SU-DHL-6 (cell line): ENCODE results near the gene TRIM43B.
"Not testable (repeated sequence)": the region's sequence is repeated elsewhere in the genome, so short reads cannot be mapped to it uniquely, and the experiment has no call there.

Experiments used
- H2AFZ ChIP-seq: fragments of 200-600 bp; sonication (generic); 2 replicates; pipeline ENCODE4 v1.6.1; 2014; ENCODE audit warnings: low read depth, mild to moderate bottlenecking, moderate library complexity, mixed read lengths, antibody characterized with exemption, low read length; ENCODE audit not compliant: severe bottlenecking
- H3F3A ChIP-seq: fragments of 200-600 bp; shearing (Covaris generic); 2 replicates; pipeline ENCODE4 v1.6.0; 2016; ENCODE audit warnings: antibody characterized with exemption, mild to moderate bottlenecking; ENCODE audit not compliant: insufficient read depth
- H3K27ac ChIP-seq: fragments of 200-600 bp; sonication (generic); 2 replicates; pipeline ENCODE4 v1.5.1; 2016; ENCODE audit warnings: low read depth, mild to moderate bottlenecking, low read length, moderate library complexity, mixed read lengths
- H3K27me3 ChIP-seq: fragments of 200-600 bp; sonication (generic), shearing (Covaris generic); 2 replicates; pipeline ENCODE4 v1.6.0; 2014; ENCODE audit warnings: mild to moderate bottlenecking, low read length
- H3K36me3 ChIP-seq: fragments of 200-600 bp; sonication (generic); 2 replicates; pipeline ENCODE4 v1.6.1; 2014; ENCODE audit warnings: mild to moderate bottlenecking, low read length, mixed read lengths
- H3K4me2 ChIP-seq: fragments of 300-600, 200-600 bp; shearing (Covaris generic), sonication (generic); 2 replicates; pipeline ENCODE4 v1.6.0; 2014; ENCODE audit warnings: low read length, low read depth, mild to moderate bottlenecking; ENCODE audit not compliant: poor library complexity, severe bottlenecking
- H3K4me3 ChIP-seq: fragments of 200-600 bp; sonication (generic); 2 replicates; pipeline ENCODE4 v1.5.1; 2014; ENCODE audit warnings: antibody characterized with exemption, low read length, mild to moderate bottlenecking, mixed read lengths; ENCODE audit not compliant: insufficient read depth, poor library complexity, severe bottlenecking
- H3K79me2 ChIP-seq: fragments of 200-600 bp; sonication (generic); 2 replicates; pipeline ENCODE4 v1.6.1; 2014; ENCODE audit warnings: mild to moderate bottlenecking, low read length, moderate library complexity; ENCODE audit not compliant: insufficient read depth
- H3K9ac ChIP-seq: fragments of 200-600 bp; sonication (generic); 2 replicates; pipeline ENCODE4 v1.7.0; 2014; ENCODE audit warnings: mild to moderate bottlenecking, low read length
- H3K9me2 ChIP-seq: fragments of 200-600 bp; sonication (generic); replicated peaks from 2 replicates; pipeline ENCODE4 v1.6.1; 2014; ENCODE audit warnings: low read length; ENCODE audit not compliant: insufficient read depth
- H3K9me3 ChIP-seq: fragments of 200-600 bp; sonication (generic); 2 replicates; pipeline ENCODE4 v1.6.1; 2014; ENCODE audit warnings: low read length, mixed read lengths; ENCODE audit not compliant: insufficient read depth
- H4K20me1 ChIP-seq: fragments of 200-600 bp; sonication (generic); 2 replicates; pipeline ENCODE4 v1.6.1; 2014; ENCODE audit warnings: low read depth, mild to moderate bottlenecking, antibody characterized with exemption, low read length, moderate library complexity, mixed read lengths

TRIM43B gene

DNA sequence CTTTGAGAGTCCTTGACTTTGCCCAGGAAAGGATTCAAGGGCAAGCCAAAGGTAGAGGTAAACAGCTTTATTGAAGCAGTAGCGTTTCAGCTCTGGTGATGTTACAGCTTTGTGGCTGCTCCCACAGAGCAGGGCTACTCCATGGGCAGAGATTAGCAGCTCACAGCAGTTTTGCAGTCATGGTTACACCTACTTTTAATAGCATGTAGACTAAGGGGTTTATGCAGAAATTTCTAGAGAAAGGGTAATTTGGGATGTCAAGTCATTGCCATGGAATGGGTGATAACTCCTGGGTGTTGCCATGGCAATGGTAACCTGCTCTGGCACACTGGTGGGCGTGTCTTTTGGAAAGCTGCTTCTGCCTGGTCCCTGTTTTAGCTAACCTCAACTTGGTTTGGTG, 18.0 kb downstream of the TRIM43B start:
- not testable (repeated sequence) for H3K79me2 ChIP-seq, H3K4me2 ChIP-seq, H3K9me3 ChIP-seq, H3K9ac ChIP-seq, H4K20me1 ChIP-seq, H3K36me3 ChIP-seq, H2AFZ ChIP-seq, H3K27me3 ChIP-seq, H3K27ac ChIP-seq, H3K9me2 ChIP-seq, H3K4me3 ChIP-seq, H3F3A ChIP-seq

DNA sequence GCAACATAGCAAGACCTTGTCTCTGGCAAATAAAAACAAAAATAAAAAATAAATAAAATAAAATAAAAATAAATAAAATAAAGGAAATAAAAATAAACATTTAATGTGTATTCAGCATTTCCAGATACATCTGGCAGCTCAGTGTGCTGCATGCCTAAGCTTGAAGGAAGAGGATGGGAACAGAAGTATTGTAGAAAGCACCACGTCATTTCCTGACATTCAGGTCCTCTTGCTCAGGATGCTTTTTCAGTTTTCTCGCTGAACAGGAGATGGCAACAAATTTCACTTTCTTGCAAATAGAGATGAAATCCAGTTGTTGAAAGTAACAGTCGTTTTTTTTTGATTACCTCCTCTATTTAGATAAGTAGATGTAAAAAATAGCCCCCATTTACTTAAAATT, 21.3 kb downstream of the TRIM43B start:
- not testable (repeated sequence) for H4K20me1 ChIP-seq, H3K27ac ChIP-seq, H3F3A ChIP-seq, H3K79me2 ChIP-seq, H3K4me3 ChIP-seq, H3K27me3 ChIP-seq, H3K9ac ChIP-seq, H3K9me2 ChIP-seq, H3K4me2 ChIP-seq, H3K9me3 ChIP-seq, H2AFZ ChIP-seq, H3K36me3 ChIP-seq

DNA sequence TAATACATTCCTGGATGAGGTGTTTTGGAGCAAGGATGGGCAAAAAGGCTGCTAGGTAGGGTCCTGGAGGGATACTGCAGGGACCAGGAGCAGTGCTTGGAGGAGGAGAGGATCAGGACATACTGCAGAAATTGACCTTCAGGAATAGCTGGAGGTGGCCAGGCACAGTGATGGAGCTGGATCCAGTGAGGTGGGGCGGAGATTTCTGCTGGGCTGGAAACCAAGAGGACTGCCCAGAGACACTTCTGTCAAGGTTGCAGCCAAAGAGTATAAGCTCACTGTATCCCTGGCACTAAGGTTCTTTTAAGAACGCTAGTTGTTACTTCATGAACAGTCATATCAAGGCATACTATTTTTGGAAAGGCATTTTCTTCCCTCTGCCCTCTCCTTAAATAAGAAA, 39.2 kb downstream of the TRIM43B start:
- H3K36me3 ChIP-seq, H4K20me1 ChIP-seq, H3K27ac ChIP-seq, H3K4me3 ChIP-seq, H3K4me2 ChIP-seq, H3K9me3 ChIP-seq, H3K27me3 ChIP-seq, H3K9ac ChIP-seq, H3K9me2 ChIP-seq, H3F3A ChIP-seq, H3K79me2 ChIP-seq, H2AFZ ChIP-seq: not testable (repeated sequence)

DNA sequence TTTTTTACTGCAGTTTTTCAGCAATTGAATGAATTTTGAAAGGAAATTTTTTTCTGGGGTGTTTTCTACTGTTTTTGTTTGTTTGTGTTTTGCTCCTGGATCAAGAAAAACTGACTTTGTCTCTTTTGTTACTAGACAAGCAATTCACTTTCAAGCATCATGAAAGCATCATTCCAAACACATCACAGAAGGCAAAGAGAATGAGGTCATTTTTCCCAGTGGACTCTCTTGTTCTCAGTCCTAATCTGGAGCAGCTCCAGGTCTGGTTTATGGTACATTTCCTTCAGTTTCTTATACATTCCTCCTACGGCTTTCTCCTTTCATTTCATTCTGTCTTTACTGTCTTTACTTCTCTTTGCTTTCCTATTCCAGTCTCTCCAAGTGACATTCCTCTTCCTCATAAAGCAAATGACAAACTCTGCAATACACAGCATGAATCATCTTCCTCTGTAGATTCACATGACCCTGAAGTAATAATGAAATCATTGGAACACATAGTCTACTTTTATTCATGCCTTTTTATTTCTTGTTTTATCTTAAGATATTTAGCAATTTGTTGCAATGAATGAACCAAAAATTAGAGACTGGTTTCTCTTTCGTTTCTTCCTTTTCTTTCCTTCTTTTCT, 42.0 kb downstream of the TRIM43B start:
- not testable (repeated sequence) for H3K9ac ChIP-seq, H3K4me2 ChIP-seq, H3K27ac ChIP-seq, H3K9me3 ChIP-seq, H3K4me3 ChIP-seq, H3K36me3 ChIP-seq, H2AFZ ChIP-seq, H3K79me2 ChIP-seq, H3F3A ChIP-seq, H4K20me1 ChIP-seq, H3K27me3 ChIP-seq, H3K9me2 ChIP-seq

DNA sequence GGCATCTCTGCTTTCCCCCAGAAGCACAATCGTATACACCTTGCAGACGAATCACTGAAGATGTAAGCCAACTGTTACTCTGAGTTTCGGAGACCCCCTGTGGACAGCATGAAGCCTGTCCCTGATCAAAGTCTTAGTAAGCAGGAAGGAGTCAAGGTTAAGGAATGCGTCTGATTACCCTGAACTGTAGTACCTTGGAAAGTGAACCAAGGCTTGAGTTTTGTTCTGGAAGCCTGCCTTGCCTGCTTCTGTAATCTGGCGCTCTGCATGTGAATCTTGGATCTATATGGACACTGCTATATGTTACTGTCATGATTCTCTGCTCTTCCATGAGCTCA, 48.7 kb downstream of the TRIM43B start:
- not testable (repeated sequence) for H3F3A ChIP-seq, H3K27me3 ChIP-seq, H3K4me3 ChIP-seq, H4K20me1 ChIP-seq, H3K79me2 ChIP-seq, H3K9ac ChIP-seq, H2AFZ ChIP-seq, H3K27ac ChIP-seq, H3K9me3 ChIP-seq, H3K9me2 ChIP-seq, H3K4me2 ChIP-seq, H3K36me3 ChIP-seq

DNA sequence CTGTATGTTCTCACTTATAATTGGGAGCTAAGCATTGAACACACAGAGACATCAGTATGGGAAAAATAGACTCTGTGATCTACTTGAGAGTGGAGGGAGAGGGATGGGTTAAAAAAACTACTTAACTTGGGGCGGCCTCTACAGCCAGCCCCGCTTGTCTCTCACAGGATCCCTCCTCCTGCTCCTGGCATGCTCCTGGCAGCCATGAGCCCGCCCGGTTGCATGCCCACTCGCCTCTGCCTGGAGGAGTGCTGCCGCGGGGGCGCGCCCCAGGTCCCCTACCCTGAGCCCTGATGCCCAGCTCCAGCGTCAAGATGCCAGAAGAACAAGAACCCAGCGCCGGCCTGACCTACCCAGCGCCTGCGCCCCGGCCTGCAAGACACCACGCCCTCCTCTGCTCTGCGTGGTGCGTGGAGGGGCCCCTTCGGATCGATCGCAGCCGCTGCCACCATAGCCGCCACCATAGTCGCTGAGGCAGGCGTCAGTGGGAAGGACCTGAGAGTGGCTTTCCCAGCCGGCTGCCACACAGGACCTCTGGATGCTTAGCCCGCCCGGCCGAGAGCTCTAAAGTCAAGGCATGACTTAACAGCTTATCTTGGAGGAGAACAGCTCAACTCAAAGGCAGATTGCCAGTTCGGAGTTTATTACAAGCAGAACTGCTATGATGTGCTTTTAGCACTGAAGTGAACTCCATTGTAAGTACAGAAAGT, 49.2 kb downstream of the TRIM43B start:
- not testable (repeated sequence) for H3K9ac ChIP-seq, H3K4me2 ChIP-seq, H3K79me2 ChIP-seq, H3K4me3 ChIP-seq, H4K20me1 ChIP-seq, H3K27me3 ChIP-seq, H3K9me3 ChIP-seq, H3K27ac ChIP-seq, H2AFZ ChIP-seq, H3K9me2 ChIP-seq, H3K36me3 ChIP-seq, H3F3A ChIP-seq

DNA sequence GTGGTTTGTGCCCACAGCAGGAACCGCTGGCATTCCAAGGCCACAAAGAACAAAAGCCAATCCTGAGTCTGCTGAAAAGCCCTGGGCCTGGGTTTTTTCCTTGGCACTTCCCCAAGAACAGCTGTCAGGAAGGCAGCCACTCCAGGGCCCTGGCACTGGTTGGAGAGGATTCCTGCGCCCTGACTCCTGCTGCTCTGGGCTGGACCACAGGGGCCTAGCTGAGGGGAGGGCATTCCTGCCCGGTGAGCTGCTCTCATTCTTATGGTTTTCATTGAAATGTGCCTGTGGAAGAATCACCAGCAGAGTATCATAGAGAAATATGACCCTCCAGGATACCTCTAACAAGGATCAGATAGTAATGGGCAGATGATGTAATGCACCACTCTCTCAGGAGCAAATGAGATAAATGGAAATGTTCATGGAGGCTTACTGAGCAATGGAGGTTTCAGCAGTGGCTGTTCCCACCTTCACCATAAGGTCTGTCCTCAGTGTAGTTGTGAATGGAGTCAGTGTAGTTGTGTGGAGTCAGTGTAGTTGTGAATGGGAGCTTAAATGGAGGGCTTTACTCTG, 50.0 kb downstream of the TRIM43B start:
- H3K27ac ChIP-seq, H4K20me1 ChIP-seq, H3K79me2 ChIP-seq, H3K36me3 ChIP-seq, H2AFZ ChIP-seq, H3F3A ChIP-seq, H3K9me2 ChIP-seq, H3K4me2 ChIP-seq, H3K27me3 ChIP-seq, H3K9me3 ChIP-seq, H3K4me3 ChIP-seq, H3K9ac ChIP-seq: not testable (repeated sequence)

DNA sequence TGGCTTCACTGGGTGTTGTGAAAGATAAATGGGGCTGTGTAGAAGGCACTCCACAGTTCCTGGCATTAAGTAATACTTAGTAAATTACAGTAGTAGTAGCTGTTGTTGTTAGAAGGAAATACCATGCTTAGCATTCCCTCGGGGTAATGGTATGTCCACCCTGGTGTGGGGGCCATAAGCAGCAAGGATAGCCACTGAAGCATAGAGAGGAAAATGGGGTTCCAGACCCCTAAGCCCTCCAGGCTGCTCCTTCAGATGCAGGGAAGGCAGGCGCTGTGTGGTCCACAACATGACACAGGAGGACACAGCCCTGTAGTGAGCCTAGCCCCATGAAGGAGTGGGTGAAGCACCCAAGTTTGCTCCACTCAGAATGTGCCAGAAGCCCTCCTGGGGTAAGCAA, 50.6 kb downstream of the TRIM43B start:
- not testable (repeated sequence) for H3K27ac ChIP-seq, H3K4me2 ChIP-seq, H3K9me2 ChIP-seq, H2AFZ ChIP-seq, H3K9ac ChIP-seq, H3K4me3 ChIP-seq, H3K36me3 ChIP-seq, H3K9me3 ChIP-seq, H3F3A ChIP-seq, H3K79me2 ChIP-seq, H3K27me3 ChIP-seq, H4K20me1 ChIP-seq
